HFFc6 (cell line): ENCODE measurements around the gene LMX1B. TPM values are rescaled to one million over a fixed set of nuclear protein-coding genes. Genes with fewer than 3 reads are reported as not detected.

ENCODE experiments used
- DNase-seq: peaks from one replicate; pipeline ENCODE4 v3.0.0-alpha.2; 2018
- H3K27ac Mint-ChIP-seq: 2 replicates; pipeline ENCODE4 v1.8.0; 2020; ENCODE audit warnings: mild to moderate bottlenecking, mixed read lengths
- H3K27me3 Mint-ChIP-seq: 2 replicates; pipeline ENCODE4 v1.8.0; 2021; ENCODE audit warnings: mild to moderate bottlenecking, moderate library complexity, mixed read lengths; ENCODE audit not compliant: insufficient read depth
- H3K36me3 Mint-ChIP-seq: 2 replicates; pipeline ENCODE4 v1.8.0; 2021; ENCODE audit warnings: low read depth, mixed read lengths
- H3K4me1 Mint-ChIP-seq: 2 replicates; pipeline ENCODE4 v1.8.0; 2020; ENCODE audit warnings: low read depth, mixed read lengths
- H3K4me3 Mint-ChIP-seq: 2 replicates; pipeline ENCODE4 v1.8.0; 2020; ENCODE audit warnings: mild to moderate bottlenecking, moderate library complexity, mixed read lengths
- H3K9me3 Mint-ChIP-seq: 2 replicates; pipeline ENCODE4 v1.8.0; 2020; ENCODE audit warnings: mild to moderate bottlenecking, mixed read lengths
- total RNA-seq, 6 experiments: library from RNA; stranded (reverse); fragmentation: NEBNext Ultra II Directional; extraction: Animal tissue kit (Norgen Biotek cat#: 25700); gene quantifications; 2 replicates in 1 of 6; 3 replicates in 5 of 6; pipeline ENCODE4 v1.2.3, GENCODE V29; 2021
- TF ChIP-seq, protein P1 (sequence below): fragments of 200-600 bp; sonication (generic); IDR thresholded peaks from 2 replicates; pipeline ENCODE4 v1.5.0; 2021; ENCODE audit warnings: antibody characterized with exemption, mild to moderate bottlenecking

LMX1B gene
- total RNA-seq, 6 experiments from 2014 or later, result not detected

DNA sequence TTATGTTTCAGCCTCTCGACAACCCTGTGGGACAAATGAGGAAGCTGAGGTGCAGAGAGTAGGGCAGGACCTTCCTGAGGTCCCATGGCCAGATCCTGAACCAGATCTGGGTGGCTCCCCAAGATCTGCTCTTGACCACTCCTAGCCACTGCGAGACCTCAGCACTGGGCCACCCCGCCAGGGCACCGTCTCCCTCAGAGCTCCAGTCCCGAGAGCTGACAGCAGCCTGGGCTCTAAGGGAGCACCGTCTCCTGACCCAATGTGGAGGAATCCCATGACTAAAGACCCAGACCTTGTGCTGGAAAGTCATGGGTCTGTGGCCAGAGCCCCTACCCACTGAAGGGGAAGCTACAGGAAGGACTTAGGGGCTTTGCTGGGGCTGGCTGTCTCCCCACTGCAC, 4.5 kb upstream of the LMX1B start:
- Mint-ChIP-seq H3K4me3 (no peak overlapping the region), H3K4me1 (peaks cover 6% of the 10 kb centered on the region; the same call in 1 of the 2 replicates), H3K27ac (no peak overlapping the region), H3K36me3 (no peaks in the 10 kb centered on the region), H3K27me3 (peaks cover 38% of the 10 kb centered on the region), H3K9me3 (no peaks in the 10 kb centered on the region)
- no peak for DNase-seq
- TF ChIP-seq, protein P1, sequence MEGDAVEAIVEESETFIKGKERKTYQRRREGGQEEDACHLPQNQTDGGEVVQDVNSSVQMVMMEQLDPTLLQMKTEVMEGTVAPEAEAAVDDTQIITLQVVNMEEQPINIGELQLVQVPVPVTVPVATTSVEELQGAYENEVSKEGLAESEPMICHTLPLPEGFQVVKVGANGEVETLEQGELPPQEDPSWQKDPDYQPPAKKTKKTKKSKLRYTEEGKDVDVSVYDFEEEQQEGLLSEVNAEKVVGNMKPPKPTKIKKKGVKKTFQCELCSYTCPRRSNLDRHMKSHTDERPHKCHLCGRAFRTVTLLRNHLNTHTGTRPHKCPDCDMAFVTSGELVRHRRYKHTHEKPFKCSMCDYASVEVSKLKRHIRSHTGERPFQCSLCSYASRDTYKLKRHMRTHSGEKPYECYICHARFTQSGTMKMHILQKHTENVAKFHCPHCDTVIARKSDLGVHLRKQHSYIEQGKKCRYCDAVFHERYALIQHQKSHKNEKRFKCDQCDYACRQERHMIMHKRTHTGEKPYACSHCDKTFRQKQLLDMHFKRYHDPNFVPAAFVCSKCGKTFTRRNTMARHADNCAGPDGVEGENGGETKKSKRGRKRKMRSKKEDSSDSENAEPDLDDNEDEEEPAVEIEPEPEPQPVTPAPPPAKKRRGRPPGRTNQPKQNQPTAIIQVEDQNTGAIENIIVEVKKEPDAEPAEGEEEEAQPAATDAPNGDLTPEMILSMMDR, result no peak

DNA sequence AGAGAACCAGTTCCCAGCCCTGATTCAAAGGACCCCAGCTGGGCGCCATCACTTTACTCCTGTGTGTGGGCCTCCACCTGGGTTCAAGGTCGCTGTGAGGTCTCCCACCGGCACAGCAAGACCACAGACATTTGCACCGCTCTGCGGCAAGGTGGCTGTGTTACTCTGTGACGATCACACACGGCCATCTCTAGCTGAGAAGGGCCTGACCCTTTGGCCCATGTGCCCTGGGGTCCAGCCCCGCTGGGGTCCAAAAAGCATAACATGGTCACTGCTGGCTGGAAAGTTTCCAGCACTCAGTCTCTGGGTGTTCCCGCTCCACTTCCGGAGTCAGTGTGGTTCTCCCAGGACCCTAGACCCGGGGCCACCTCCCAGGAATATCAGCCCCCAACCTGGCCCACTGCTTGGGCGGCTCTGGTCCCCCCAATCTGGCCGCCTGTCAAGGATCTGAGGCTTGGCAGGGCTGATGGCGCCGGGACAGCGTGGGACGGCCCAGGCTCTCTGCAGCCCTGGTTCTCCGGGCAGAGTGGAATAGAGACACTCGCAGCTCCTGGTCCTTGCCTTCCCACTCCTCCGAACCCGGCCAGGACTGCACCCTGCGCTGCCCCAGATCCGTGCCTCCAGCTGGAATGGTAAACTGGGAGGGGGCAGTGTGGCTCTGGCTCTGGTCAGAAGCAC, 3.9 kb upstream of the LMX1B start:
- H3K4me3 Mint-ChIP-seq, result no peak overlapping the region
- TF ChIP-seq, protein P1, result no peak
- no peak overlapping the region for H3K27ac Mint-ChIP-seq
- H3K9me3 Mint-ChIP-seq, result no peaks in the 10 kb centered on the region
- peaks cover 43% of the 10 kb centered on the region for H3K27me3 Mint-ChIP-seq
- no peaks in the 10 kb centered on the region for H3K36me3 Mint-ChIP-seq
- DNase-seq, result no peak
- H3K4me1 Mint-ChIP-seq, result peaks cover 6% of the 10 kb centered on the region; the same call in 1 of the 2 replicates

DNA sequence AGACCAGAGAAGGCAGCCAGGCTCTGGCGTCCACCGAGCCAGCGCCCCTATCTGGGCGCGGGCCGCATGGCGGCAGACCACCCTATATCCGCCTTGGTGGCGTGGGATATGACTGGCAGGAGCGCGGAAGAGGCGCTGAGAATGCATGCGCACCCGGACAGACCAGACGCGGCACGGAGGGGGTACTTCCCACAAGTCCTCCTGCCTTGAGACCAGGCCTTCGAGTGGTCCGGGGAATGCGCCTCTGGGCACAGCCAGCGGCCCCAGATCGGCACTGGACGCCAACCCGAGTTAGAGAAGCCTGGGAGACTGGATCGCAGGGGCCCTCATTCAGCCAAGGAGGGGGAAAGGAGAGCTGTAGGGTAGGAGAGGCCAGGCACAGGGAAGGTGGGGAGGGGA, 2.5 kb upstream of the LMX1B start:
- Mint-ChIP-seq H3K9me3 (no peaks in the 10 kb centered on the region), H3K4me1 (peaks cover 6% of the 10 kb centered on the region; the same call in 1 of the 2 replicates), H3K4me3 (no peak overlapping the region), H3K27me3 (peaks cover 47% of the 10 kb centered on the region), H3K36me3 (no peaks in the 10 kb centered on the region), H3K27ac (no peak overlapping the region)
- no peak for DNase-seq
- TF ChIP-seq, protein P1, result no peak

DNA sequence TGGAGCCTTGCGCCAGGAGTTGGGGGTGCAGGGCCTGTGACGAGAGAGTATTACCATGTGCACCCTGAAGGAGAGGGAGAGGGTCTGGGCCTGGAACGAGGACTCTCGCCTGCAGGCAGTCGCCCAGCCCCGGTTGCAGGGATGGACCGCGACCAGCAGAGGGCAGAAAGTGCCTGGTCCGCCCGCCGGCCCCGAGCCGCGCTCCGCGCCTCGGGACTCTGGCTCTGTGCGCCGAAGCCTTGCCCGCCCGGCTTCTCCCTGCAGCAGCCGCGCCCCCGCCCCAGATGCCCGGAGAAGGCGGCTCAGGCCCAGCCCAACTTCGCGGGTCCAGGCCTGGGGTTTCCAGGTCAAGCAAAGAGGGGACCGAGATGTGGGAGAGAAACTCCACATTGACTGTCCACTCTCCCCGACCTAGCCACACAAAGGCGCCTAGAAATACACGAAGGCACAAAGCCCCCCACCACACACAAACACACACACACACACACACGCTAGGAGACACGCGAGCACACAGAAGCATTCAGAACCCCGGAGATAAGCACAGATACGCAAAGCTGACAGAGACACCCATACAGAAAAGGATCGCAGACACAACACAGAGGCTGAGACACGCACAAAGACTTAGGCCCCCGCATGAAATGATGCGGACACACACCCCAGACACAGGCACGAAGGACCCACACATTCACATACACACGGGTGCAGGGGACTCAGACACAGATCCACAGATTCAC, 2.0 kb upstream of the LMX1B start:
- peak; percentile 33 for DNase-seq
- Mint-ChIP-seq H3K4me1 (peaks cover 6% of the 10 kb centered on the region; the same call in 1 of the 2 replicates), H3K36me3 (no peaks in the 10 kb centered on the region), H3K9me3 (no peaks in the 10 kb centered on the region), H3K27ac (no peak overlapping the region), H3K4me3 (no peak overlapping the region), H3K27me3 (peaks cover 49% of the 10 kb centered on the region)
- TF ChIP-seq, protein P1, result peak; percentile 88

DNA sequence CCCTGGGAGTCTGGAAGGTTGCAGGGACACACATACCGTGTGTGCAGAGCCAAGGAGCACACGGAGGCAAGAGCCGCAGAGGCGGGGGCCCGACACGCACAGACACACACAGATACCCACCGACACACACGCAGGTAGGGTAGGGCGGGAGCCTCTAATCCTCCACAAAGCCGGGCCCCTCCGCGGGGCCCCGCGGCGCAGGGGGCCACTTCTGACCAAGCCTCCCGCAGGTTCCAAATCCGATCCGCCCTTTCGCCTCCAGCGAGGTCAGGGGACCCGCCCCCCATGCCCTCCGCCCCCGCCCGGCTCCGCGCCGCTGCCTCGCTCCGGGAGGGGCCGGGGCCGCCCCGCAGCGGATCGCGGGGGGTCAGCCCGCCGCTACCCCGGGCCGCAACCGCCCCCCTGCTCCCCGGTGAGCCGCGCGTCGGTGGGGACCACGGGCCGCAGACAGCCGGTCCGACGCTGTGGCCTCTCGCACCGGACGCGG, 1.4 kb upstream of the LMX1B start:
- Mint-ChIP-seq H3K27me3 (peaks cover 50% of the 10 kb centered on the region), H3K27ac (no peak overlapping the region), H3K9me3 (no peaks in the 10 kb centered on the region), H3K36me3 (no peaks in the 10 kb centered on the region), H3K4me1 (peaks cover 6% of the 10 kb centered on the region; the same call in 1 of the 2 replicates), H3K4me3 (no peak overlapping the region)
- TF ChIP-seq, protein P1, result no peak
- no peak for DNase-seq
